Limb (tissue), 2 donors: ENCODE results near the gene ABR.

ENCODE experiments used
- DNase-seq, 2 donors: peaks; one replicate each; pipeline ENCODE4 v3.0.0-alpha.2; 2016; ENCODE audit errors: extremely low spot score in 2 of 2

Gene ABR

GRCh38 chr17:968812-969730 lies 210.7 kb downstream of the ABR start:
- DNase-seq, result no peak

- no peak for DNase-seq
Observed at GRCh38 chr17:967122-967521, 212.7 kb downstream of the ABR start.

GRCh38 chr17:965311-965989 lies 214.3 kb downstream of the ABR start:
- no peak for DNase-seq

- no peak for DNase-seq
Observed at GRCh38 chr17:964876-965275, 214.9 kb downstream of the ABR start.

- no peak for DNase-seq
Observed at GRCh38 chr17:962670-963069, 217.1 kb downstream of the ABR start.

- DNase-seq, result no peak
Observed at GRCh38 chr17:962166-962565, 217.6 kb downstream of the ABR start.

- DNase-seq, result no peak
Observed at GRCh38 chr17:958712-959451, 220.9 kb downstream of the ABR start.

GRCh38 chr17:957856-958421 lies 221.8 kb downstream of the ABR start:
- DNase-seq, result no peak

GRCh38 chr17:956905-957304 lies 222.9 kb downstream of the ABR start:
- DNase-seq, result peak in 1 of 2 donors; percentile 38

GRCh38 chr17:954431-955164 lies 225.2 kb downstream of the ABR start:
- peak in 1 of 2 donors; percentile 60 for DNase-seq

GRCh38 chr17:953767-954166 lies 226.0 kb downstream of the ABR start:
- no peak for DNase-seq
